GM18502 (cell line): ENCODE results near the gene PVR.
A peak's percentile ranks its signal among the peaks of the same experiment; 100 is the strongest.
"Not testable (repeated sequence)": the region's sequence is repeated elsewhere in the genome, so short reads cannot be mapped to it uniquely, and the experiment has no call there.

ENCODE experiments used
- ATAC-seq: cut with Tn5 transposase; IDR thresholded peaks from one replicate; pipeline ENCODE4 v1.9.1; 2021; ENCODE audit warnings: mild to moderate bottlenecking; ENCODE audit not compliant: unreplicated experiment, poor library complexity

Gene PVR

GRCh38 chr19:44689290-44690130 lies 45.8 kb downstream of the PVR start:
- ATAC-seq: no peak

DNA sequence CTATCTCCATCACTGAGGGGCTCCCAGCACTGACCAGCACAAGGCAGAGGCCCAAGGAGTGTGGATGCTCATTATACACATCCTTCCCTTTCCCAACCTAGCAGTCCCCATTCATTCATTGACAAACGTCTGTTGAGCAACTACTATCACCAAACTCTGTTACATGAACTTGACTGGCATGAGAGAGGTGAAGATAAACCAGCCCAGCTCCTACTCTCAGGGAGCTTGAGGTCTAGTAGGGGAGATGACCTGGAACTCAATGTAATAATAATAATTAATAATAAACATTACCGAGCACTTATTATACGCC lies 46.4 kb downstream of the PVR start:
- ATAC-seq: no peak

GRCh38 chr19:44692379-44692721 lies 48.6 kb downstream of the PVR start:
- ATAC-seq: peak; percentile 21

- ATAC-seq: no peak
Observed at GRCh38 chr19:44694184-44694579, 50.5 kb downstream of the PVR start.

DNA sequence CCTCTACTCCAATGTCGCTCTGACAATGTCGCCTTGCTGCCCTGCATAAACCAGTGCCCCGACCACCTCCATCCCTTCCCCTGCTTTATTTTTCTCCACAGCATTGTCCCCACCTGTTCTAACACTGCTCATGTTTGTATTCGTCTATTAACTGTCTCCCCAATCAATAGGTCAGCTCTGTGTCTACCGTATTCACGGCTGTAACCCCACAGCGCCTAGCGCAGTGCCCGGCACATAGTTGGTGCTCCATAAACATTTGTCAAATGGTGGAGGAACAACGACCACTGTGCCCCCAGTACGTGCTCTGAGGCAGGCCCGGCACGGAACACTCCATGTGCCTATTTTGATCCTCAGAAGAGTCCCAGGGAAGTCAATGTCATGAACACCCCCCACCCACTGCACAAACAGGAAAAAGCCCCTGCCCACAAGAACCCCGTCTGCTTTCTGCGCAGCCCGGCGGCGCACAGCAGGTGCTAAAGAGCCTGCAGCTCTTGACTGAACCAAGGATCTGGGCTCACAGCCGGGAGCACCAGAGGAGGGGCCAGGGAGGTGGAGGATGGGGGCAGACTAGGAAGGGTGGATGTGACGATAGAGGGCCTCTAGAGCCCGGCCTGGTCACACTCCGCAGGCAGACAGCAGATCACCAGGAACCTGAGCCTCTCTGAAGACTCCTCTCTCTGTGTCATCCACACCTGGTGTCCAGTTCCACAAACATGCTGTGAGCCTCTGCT lies 53.4 kb downstream of the PVR start:
- no peak for ATAC-seq

DNA sequence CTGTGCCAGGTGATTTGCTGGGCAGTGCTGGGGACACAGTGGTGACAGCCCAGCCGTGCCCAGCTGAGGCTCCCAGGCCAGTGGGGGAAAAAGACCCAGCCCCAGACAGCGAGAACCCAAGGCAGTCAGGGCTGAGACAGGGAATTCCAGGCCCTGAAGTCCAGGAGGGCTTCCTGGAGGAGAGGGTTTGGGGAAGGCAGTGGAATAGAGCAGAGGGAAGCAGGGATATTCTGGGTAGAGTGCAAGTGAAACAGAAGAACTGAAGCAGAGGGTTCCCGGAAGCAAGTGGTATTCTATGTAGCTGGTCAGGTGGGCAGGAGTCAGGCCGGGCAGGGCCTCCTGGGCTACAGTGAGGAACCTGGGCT lies 53.9 kb downstream of the PVR start:
- no peak for ATAC-seq

DNA sequence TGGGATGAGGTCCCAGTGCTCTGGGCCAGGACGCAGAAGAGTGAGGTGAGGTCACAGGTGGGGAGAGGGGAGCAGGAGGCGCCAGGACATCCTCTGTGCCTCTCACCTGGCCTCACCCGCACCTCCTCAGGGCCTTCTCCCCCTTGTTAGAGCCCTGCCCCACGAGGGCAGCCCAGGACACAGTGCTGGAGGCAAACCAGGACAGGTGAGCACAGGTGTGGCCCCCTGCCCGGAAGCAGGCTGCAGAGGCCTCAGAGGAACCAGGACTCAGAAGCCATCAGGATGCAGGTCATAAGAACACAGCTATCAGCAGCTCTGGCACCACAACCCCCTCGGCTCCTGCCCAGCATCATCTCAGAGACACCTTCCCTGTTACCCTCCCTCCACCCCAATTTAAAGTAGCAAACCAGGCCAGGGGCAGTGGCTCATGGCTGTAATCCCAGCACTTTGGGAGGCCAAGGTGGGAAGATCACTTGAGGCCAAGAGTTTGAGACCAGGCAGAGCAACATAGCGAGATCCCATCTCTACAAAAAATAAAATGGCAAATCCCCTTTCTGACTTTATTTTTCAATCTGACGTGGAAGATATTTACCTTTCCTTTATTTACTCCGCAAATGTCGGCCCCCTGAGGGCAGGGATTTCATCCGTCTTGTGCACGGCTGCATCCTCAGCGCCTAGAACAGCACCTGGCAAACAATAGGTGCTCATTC lies 54.9 kb downstream of the PVR start, which contains the start of gene CEACAM16:
Gene CEACAM16, plus strand, starts transcription at position 660 of the 710 bp plus-strand sequence. CDS start 2,306 bp downstream, outside the sequence.
- ATAC-seq: no peak

DNA sequence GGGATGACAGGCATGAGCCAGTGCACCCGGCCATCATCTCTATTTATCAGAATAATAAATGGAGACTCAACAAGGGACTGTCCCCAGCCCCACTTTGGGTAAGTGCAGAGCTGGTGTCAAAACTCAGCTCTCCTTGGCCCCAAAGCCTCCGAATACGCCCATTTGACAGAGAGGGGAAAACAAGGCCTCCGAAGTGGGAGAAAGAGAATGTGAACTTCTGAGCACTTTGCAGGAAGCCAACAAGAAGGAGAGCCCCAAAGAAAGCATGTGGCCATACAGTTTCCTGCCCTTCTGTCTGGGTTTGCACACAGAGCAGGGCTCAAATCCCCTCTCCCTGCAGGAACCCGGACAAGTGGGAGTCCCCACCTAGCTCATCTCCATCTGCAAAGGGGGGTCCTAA lies 56.8 kb downstream of the PVR start:
- no peak for ATAC-seq

GRCh38 chr19:44701228-44701627 lies 57.5 kb downstream of the PVR start:
- no peak for ATAC-seq

- no peak for ATAC-seq
Observed at GRCh38 chr19:44702551-44703176, 59.0 kb downstream of the PVR start.

DNA sequence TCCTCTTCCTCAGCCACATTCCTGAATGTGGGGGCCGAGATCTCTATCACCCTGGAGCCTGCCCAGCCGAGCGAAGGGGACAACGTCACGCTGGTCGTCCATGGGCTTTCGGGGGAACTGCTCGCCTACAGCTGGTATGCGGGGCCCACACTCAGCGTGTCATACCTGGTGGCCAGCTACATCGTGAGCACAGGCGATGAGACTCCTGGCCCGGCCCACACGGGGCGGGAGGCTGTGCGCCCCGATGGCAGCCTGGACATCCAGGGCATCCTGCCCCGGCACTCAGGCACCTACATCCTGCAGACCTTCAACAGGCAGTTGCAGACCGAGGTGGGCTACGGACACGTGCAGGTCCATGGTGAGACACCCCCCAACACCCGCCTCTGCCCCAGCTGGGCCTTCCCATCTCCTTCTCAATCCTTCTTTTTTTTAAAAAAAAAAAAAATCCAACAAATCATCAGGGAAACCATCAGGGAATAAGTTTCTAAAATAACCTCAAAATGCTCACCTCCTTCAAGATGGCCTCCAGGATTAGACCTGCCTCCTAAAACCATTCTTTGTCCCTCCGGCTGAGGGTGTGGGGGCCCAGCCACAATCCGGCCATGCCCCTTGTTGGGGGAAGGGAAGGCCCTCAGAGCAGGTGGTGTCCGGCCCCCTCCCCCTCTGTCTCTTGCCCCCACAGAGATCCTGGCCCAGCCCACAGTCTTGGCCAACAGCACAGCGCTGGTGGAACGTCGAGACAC lies 59.8 kb downstream of the PVR start:
- no peak for ATAC-seq

DNA sequence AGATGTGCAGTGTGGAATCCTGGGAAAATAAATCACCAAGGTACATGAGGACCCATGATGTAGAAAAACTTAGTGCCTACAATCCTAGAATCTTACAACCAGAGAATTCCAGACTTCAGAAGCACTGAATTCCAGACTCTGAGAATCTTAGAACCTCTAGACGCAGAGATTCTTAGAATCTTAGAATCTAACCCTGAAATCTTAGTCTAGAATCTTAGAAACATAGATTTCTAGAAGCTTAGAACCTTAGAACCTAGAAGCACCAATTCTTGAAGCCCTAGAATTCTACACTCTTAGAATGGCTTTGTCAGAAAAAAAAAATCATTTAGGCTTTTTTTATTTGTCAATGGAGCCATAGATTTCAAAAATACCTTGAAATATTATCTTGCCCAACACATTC lies 61.3 kb downstream of the PVR start:
- no peak for ATAC-seq

DNA sequence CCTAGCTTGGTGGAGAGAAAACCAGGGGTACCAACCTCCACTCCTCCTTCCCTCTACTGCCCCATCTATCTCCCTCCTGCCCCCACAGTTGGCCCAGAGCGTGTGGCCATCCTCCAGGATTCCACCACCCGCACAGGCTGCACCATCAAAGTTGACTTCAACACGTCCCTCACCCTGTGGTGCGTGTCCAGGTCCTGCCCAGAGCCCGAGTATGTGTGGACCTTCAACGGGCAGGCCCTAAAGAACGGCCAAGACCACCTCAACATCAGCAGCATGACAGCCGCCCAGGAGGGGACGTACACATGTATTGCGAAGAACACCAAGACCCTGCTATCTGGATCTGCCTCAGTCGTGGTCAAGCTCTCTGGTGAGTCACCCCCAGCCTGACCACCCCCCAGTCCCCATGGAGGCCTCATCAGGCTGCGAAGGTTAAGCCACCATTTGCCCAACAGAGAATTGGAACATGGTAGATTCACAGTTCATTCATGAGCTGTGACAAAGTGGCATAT lies 61.8 kb downstream of the PVR start:
- ATAC-seq: no peak

GRCh38 chr19:44706506-44707236 lies 63.0 kb downstream of the PVR start:
- ATAC-seq: no peak

- no peak for ATAC-seq
Observed at GRCh38 chr19:44707794-44708193, 64.1 kb downstream of the PVR start.

GRCh38 chr19:44708940-44709339 lies 65.2 kb downstream of the PVR start:
- ATAC-seq: no peak

DNA sequence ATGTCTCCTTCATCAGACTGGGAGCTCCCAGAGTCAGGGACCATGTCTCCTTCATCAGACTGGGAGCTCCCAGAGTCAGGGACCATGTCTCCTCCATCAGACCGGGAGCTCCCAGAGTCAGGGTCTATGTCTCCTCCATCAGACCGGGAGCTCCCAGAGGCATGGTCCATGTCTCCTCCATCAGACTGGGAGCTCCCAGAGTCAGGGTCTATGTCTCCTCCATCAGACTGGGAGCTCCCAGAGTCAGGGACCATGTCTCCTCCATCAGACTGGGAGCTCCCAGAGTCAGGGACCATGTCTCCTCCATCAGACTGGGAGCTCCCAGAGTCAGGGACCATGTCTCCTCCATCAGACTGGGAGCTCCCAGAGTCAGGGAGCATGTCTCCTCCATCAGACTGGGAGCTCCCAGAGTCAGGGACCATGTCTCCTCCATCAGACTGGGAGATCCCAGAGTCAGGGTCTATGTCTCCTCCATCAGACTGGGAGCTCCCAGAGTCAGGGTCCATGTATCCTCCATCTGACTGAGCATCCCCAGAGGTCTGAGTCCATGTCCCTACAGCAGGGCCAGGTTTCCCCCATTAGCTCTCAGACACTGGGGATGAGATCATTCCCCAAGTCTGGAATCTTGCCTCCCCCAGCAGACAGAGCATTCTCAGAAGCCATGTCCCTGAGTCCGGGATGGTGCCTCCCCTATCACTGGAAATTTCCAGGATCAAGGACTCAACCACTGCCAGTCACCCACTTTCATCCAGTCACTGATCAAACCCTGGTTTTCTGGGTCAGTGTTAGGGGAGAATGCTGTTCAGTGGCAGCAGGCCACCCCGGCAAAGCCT lies 65.9 kb downstream of the PVR start:
- ATAC-seq: not testable (repeated sequence)

DNA sequence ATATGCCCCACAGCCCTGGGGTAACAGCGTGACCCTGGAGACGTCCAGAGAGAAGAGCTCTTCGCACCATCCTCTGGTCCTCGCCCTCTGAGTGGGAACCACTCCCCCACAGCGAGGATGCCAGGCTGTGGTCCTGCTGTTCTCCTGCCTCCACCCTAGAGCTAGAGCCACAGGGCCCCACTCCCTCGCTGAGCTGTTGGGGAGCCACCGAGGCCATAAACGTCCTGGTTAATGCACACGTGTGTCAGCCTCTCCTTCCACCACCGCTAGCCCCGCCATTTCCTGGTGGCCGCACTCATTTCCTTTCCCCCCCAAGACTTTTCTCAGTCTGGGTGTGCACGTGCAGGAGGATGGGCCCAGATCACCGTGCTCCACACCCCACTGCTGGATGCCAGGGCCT lies 66.8 kb downstream of the PVR start:
- ATAC-seq: no peak
